HuH-7 (cell line): ENCODE data around the gene MMP24.
A peak's percentile ranks its signal among the peaks of the same experiment; 100 is the strongest.

Experiments used
- DNase-seq: peaks from one replicate; pipeline ENCODE4 v3.0.0; 2011; ENCODE audit warnings: low spot score

The MMP24 gene

GRCh38 chr20:35279533-35280174, 53.2 kb downstream of the MMP24 start:
- DNase-seq: no peak

GRCh38 chr20:35280523-35280922, 54.0 kb downstream of the MMP24 start:
- no peak for DNase-seq

- no peak for DNase-seq
Observed at GRCh38 chr20:35281506-35282101, 55.1 kb downstream of the MMP24 start.

- no peak for DNase-seq
Observed at GRCh38 chr20:35283441-35284266, 57.2 kb downstream of the MMP24 start.

GRCh38 chr20:35284267-35284991, 57.9 kb downstream of the MMP24 start, which contains the start of gene EIF6:
Gene EIF6, minus strand, starts transcription at chr20:35284772. Its CDS starts 285 bp downstream, at chr20:35284487.
- peak; percentile 99 for DNase-seq

GRCh38 chr20:35284992-35285805, 58.7 kb downstream of the MMP24 start:
- no peak for DNase-seq

- DNase-seq: no peak
Observed at GRCh38 chr20:35285806-35286076, 59.3 kb downstream of the MMP24 start.

GRCh38 chr20:35286077-35286898, 59.8 kb downstream of the MMP24 start:
- DNase-seq: peak; percentile 96

- no peak for DNase-seq
Observed at GRCh38 chr20:35286899-35287508, 60.5 kb downstream of the MMP24 start.

GRCh38 chr20:35287509-35288324, 61.2 kb downstream of the MMP24 start:
- DNase-seq: no peak

- no peak for DNase-seq
Observed at GRCh38 chr20:35288325-35289060, 62.0 kb downstream of the MMP24 start.

GRCh38 chr20:35290186-35290886, 63.8 kb downstream of the MMP24 start:
- DNase-seq: no peak

- no peak for DNase-seq
Observed at GRCh38 chr20:35290887-35291417, 64.5 kb downstream of the MMP24 start.

GRCh38 chr20:35291654-35292503, 65.4 kb downstream of the MMP24 start, which contains the start of gene FAM83C:
Gene FAM83C, minus strand, starts transcription at chr20:35292425. Its CDS starts 121 bp downstream, at chr20:35292304.
- DNase-seq: no peak

- no peak for DNase-seq
Observed at GRCh38 chr20:35292504-35293285, 66.2 kb downstream of the MMP24 start.
